GM21737 (cell line): ENCODE data around the gene POLL.

Source experiments
- ATAC-seq: cut with Tn5 transposase; IDR thresholded peaks from one replicate; pipeline ENCODE4 v1.9.1; 2021; ENCODE audit warnings: mild to moderate bottlenecking, moderate library complexity; ENCODE audit not compliant: unreplicated experiment

POLL gene

GRCh38 chr10:101575091-101575490 lies 13.0 kb downstream of the POLL start:
- ATAC-seq: no peak

GRCh38 chr10:101573885-101574753 lies 13.9 kb downstream of the POLL start:
- ATAC-seq: no peak

- no peak for ATAC-seq
Observed at GRCh38 chr10:101572785-101573184, 15.3 kb downstream of the POLL start.

- no peak for ATAC-seq
Observed at GRCh38 chr10:101572126-101572525, 15.9 kb downstream of the POLL start.

- ATAC-seq: no peak
Observed at GRCh38 chr10:101571271-101571925, 16.7 kb downstream of the POLL start.

GRCh38 chr10:101570428-101571270 lies 17.4 kb downstream of the POLL start:
- ATAC-seq: no peak

- peak; percentile 56 for ATAC-seq
Observed at GRCh38 chr10:101569622-101570427, 18.2 kb downstream of the POLL start.

GRCh38 chr10:101569323-101569621 lies 18.8 kb downstream of the POLL start:
- no peak for ATAC-seq

GRCh38 chr10:101568054-101568745 lies 19.9 kb downstream of the POLL start:
- ATAC-seq: no peak

- ATAC-seq: no peak
Observed at GRCh38 chr10:101567165-101568006, 20.7 kb downstream of the POLL start.

GRCh38 chr10:101566333-101567164 lies 21.5 kb downstream of the POLL start:
- no peak for ATAC-seq

GRCh38 chr10:101565936-101566332 lies 22.1 kb downstream of the POLL start:
- ATAC-seq: no peak

GRCh38 chr10:101565370-101565900 lies 22.6 kb downstream of the POLL start:
- ATAC-seq: no peak

GRCh38 chr10:101564490-101564991 lies 23.5 kb downstream of the POLL start:
- ATAC-seq: no peak

GRCh38 chr10:101563497-101564040 lies 24.5 kb downstream of the POLL start:
- ATAC-seq: no peak

GRCh38 chr10:101563007-101563406 lies 25.1 kb downstream of the POLL start:
- ATAC-seq: no peak

- ATAC-seq: no peak
Observed at GRCh38 chr10:101562231-101562630, 25.8 kb downstream of the POLL start.
